Bronchial smooth muscle cell (primary cell): ENCODE measurements around the gene NUP160. TPM values are rescaled to one million over a fixed set of nuclear protein-coding genes. Genes with fewer than 3 reads are reported as not detected.

ENCODE experiments used
- total RNA-seq: library from RNA; depleted of rRNA; stranded (reverse); fragments of >200 nt; gene quantifications from 2 replicates; pipeline ENCODE4 v1.2.1, GENCODE V29; 2014

NUP160 gene
- total RNA-seq, result 20.5 and 22.8 TPM in 2 replicates

DNA sequence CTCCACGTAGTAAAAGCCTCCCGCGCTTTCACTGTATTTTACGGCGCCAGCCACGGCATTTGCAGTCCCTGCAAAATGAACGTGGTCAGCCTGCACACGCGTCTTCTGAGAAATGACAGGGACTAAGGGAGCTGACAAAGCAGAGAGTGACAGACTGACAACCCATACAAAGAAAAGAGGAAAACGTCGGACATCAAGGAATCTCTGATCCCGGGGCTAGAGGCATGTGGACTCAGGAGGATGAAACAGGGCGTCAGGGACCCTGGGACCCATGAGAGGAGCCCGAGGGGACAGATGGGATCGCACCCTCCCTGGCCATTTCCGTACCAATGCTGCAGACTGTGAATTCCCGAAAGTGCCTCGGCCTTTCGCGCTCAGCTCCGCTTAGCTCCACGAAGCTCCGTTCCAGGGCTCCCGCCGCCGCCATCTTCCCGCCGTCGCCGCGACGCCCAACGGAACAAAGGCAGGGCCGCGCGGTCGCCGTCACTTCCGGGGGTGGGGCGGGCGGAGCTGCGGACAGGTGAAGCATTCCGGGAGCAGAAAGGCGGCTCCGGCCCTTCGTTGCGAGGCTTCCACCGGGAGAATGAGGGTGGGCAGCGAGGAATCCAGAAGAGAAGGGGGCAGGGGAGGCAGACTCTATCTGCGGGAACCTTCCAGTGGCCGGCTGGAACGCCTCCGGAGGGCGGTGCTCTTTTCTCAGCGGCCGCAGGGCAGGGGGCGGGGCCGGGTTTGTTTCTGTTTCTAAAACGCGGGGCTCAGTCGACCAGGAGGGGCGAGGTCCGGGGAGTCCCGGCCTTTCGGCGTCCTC lies at the start of gene NUP160:
Gene NUP160 (minus strand): TSS at position 459 of the 808 bp plus-strand sequence. CDS start 32 bp downstream, at position 427.

Other genes starting within 250 kb of the NUP160 start
- gene MTCH2, start 205.8 kb downstream of the NUP160 start, total RNA-seq, result 51.9 and 60.4 TPM in 2 replicates
- gene AGBL2, start 133.0 kb downstream of the NUP160 start, total RNA-seq, result 1.1 and 3.7 TPM in 2 replicates
- 54.7 and 57.1 TPM in 2 replicates for gene FNBP4, start 81.0 kb downstream of the NUP160 start, total RNA-seq
- 1.8 and 4.9 TPM in 2 replicates for gene PTPRJ, start 132.2 kb upstream of the NUP160 start, total RNA-seq